ENCODE measurements around the gene NLRX1.
"Not testable (repeated sequence)": the region's sequence is repeated elsewhere in the genome, so short reads cannot be mapped to it uniquely, and the experiment has no call there.

The NLRX1 gene

GRCh38 chr11:119188887-119189286 is 20.4 kb downstream of the NLRX1 start:
- H2AK5ac ChIP-seq (ENCODE audit: low read length), result no peak overlapping the region
- no peak overlapping the region for H2BK5ac ChIP-seq (ENCODE audit: low read length)
- no peak overlapping the region for H3K27ac ChIP-seq (ENCODE audit: low read depth, low read length)
- DNase-seq, result no peak
- no peak overlapping the region for H4K8ac ChIP-seq (ENCODE audit: low read depth, low read length)
- no peaks in the 10 kb centered on the region for H3K79me1 ChIP-seq (ENCODE audit: low read length)
- no peak overlapping the region for H3K23ac ChIP-seq (ENCODE audit: low read length)
- H4K5ac ChIP-seq (ENCODE audit: low read length), result no peak overlapping the region
- H3K18ac ChIP-seq (ENCODE audit: low read length), result no peak overlapping the region
- no peaks in the 10 kb centered on the region for H3K27me3 ChIP-seq (ENCODE audit: insufficient read depth, low read length, poor library complexity)
- H2BK120ac ChIP-seq (ENCODE audit: low read depth, low read length), result no peak overlapping the region
- H3K56ac ChIP-seq (ENCODE audit: low read length), result no peak overlapping the region
- no peak overlapping the region for H2BK15ac ChIP-seq (replicated peaks; ENCODE audit: low read depth)
- WGBS (ENCODE audit: extremely low coverage, insufficient coverage, low lambda C conversion rate), result no CpG with 5 or more reads among the region's 8 CpGs
- no peak overlapping the region for H3K4me3 ChIP-seq (ENCODE audit: low read length)
- no peaks in the 10 kb centered on the region for H3K36me3 ChIP-seq (ENCODE audit: control insufficient read depth, insufficient read depth, low read length)
- H3K4ac ChIP-seq (ENCODE audit: low read depth, low read length), result no peak overlapping the region
- no peak overlapping the region for H3K4me2 ChIP-seq (ENCODE audit: low read length)
- no peaks in the 10 kb centered on the region for H3K4me1 ChIP-seq (ENCODE audit: control insufficient read depth, low read depth, low read length)
- H3K79me2 ChIP-seq (ENCODE audit: control insufficient read depth, insufficient read depth, low read length), result no peaks in the 10 kb centered on the region
- no peak overlapping the region for H3K9ac ChIP-seq (ENCODE audit: low read length)

GRCh38 chr11:119189393-119189792 is 20.9 kb downstream of the NLRX1 start:
- Histone ChIP-seq H3K4me1 (ENCODE audit: control insufficient read depth, low read depth, low read length) (no peaks in the 10 kb centered on the region), H3K18ac (ENCODE audit: low read length) (no peak overlapping the region), H3K4me3 (ENCODE audit: low read length) (no peak overlapping the region), H2AK5ac (ENCODE audit: low read length) (no peak overlapping the region), H3K79me2 (ENCODE audit: control insufficient read depth, insufficient read depth, low read length) (no peaks in the 10 kb centered on the region), H3K4ac (ENCODE audit: low read depth, low read length) (no peak overlapping the region), H3K56ac (ENCODE audit: low read length) (no peak overlapping the region), H3K79me1 (ENCODE audit: low read length) (no peaks in the 10 kb centered on the region), H4K5ac (ENCODE audit: low read length) (no peak overlapping the region), H2BK120ac (ENCODE audit: low read depth, low read length) (no peak overlapping the region), H3K36me3 (ENCODE audit: control insufficient read depth, insufficient read depth, low read length) (no peaks in the 10 kb centered on the region), H2BK5ac (ENCODE audit: low read length) (no peak overlapping the region), H3K9ac (ENCODE audit: low read length) (no peak overlapping the region), H4K8ac (ENCODE audit: low read depth, low read length) (no peak overlapping the region), H2BK15ac (replicated peaks; ENCODE audit: low read depth) (no peak overlapping the region), H3K27me3 (ENCODE audit: insufficient read depth, low read length, poor library complexity) (no peaks in the 10 kb centered on the region), H3K4me2 (ENCODE audit: low read length) (no peak overlapping the region), H3K23ac (ENCODE audit: low read length) (no peak overlapping the region), H3K27ac (ENCODE audit: low read depth, low read length) (no peak overlapping the region)
- no CpG with 5 or more reads among the region's 4 CpGs for WGBS (ENCODE audit: extremely low coverage, insufficient coverage, low lambda C conversion rate)
- DNase-seq, result no peak

- Histone ChIP-seq H2BK15ac (replicated peaks; ENCODE audit: low read depth) (no peak overlapping the region), H3K18ac (ENCODE audit: low read length) (no peak overlapping the region), H3K79me2 (ENCODE audit: control insufficient read depth, insufficient read depth, low read length) (no peaks in the 10 kb centered on the region), H3K23ac (ENCODE audit: low read length) (no peak overlapping the region), H4K8ac (ENCODE audit: low read depth, low read length) (no peak overlapping the region), H3K4me1 (ENCODE audit: control insufficient read depth, low read depth, low read length) (no peaks in the 10 kb centered on the region), H2BK120ac (ENCODE audit: low read depth, low read length) (no peak overlapping the region), H2BK5ac (ENCODE audit: low read length) (no peak overlapping the region), H3K56ac (ENCODE audit: low read length) (no peak overlapping the region), H3K79me1 (ENCODE audit: low read length) (no peaks in the 10 kb centered on the region), H3K4me2 (ENCODE audit: low read length) (no peak overlapping the region), H4K5ac (ENCODE audit: low read length) (no peak overlapping the region), H3K27ac (ENCODE audit: low read depth, low read length) (no peak overlapping the region), H3K9ac (ENCODE audit: low read length) (no peak overlapping the region), H3K4me3 (ENCODE audit: low read length) (no peak overlapping the region), H3K27me3 (ENCODE audit: insufficient read depth, low read length, poor library complexity) (no peaks in the 10 kb centered on the region), H2AK5ac (ENCODE audit: low read length) (no peak overlapping the region), H3K36me3 (ENCODE audit: control insufficient read depth, insufficient read depth, low read length) (no peaks in the 10 kb centered on the region), H3K4ac (ENCODE audit: low read depth, low read length) (no peak overlapping the region)
- DNase-seq, result no peak
- WGBS (ENCODE audit: extremely low coverage, insufficient coverage, low lambda C conversion rate), result no CpG with 5 or more reads among the region's 9 CpGs
These were observed 22.0 kb downstream of the NLRX1 start for GRCh38 chr11:119190531-119190930.

- H3K27ac ChIP-seq (ENCODE audit: low read depth, low read length); H3K9ac ChIP-seq (ENCODE audit: low read length); H2BK15ac ChIP-seq (replicated peaks; ENCODE audit: low read depth); H3K4me3 ChIP-seq (ENCODE audit: low read length); H4K5ac ChIP-seq (ENCODE audit: low read length); H3K56ac ChIP-seq (ENCODE audit: low read length); H2AK5ac ChIP-seq (ENCODE audit: low read length); H4K8ac ChIP-seq (ENCODE audit: low read depth, low read length); H3K4me1 ChIP-seq (ENCODE audit: control insufficient read depth, low read depth, low read length); H3K27me3 ChIP-seq (ENCODE audit: insufficient read depth, low read length, poor library complexity); H2BK120ac ChIP-seq (ENCODE audit: low read depth, low read length); H3K23ac ChIP-seq (ENCODE audit: low read length); H3K36me3 ChIP-seq (ENCODE audit: control insufficient read depth, insufficient read depth, low read length); H3K18ac ChIP-seq (ENCODE audit: low read length); H3K4me2 ChIP-seq (ENCODE audit: low read length); H3K79me2 ChIP-seq (ENCODE audit: control insufficient read depth, insufficient read depth, low read length); H3K79me1 ChIP-seq (ENCODE audit: low read length); DNase-seq; H3K4ac ChIP-seq (ENCODE audit: low read depth, low read length); H2BK5ac ChIP-seq (ENCODE audit: low read length): not testable (repeated sequence)
- no CpG with 5 or more reads among the region's 14 CpGs for WGBS (ENCODE audit: extremely low coverage, insufficient coverage, low lambda C conversion rate)
These were observed 22.7 kb downstream of the NLRX1 start for GRCh38 chr11:119191265-119191664.

- H2AK5ac ChIP-seq (ENCODE audit: low read length), result no peak overlapping the region
- H3K18ac ChIP-seq (ENCODE audit: low read length), result no peak overlapping the region
- H3K27ac ChIP-seq (ENCODE audit: low read depth, low read length), result no peak overlapping the region
- H4K5ac ChIP-seq (ENCODE audit: low read length), result no peak overlapping the region
- no peak overlapping the region for H3K23ac ChIP-seq (ENCODE audit: low read length)
- H2BK120ac ChIP-seq (ENCODE audit: low read depth, low read length), result no peak overlapping the region
- no peak overlapping the region for H3K56ac ChIP-seq (ENCODE audit: low read length)
- no peak for DNase-seq
- no peaks in the 10 kb centered on the region for H3K36me3 ChIP-seq (ENCODE audit: control insufficient read depth, insufficient read depth, low read length)
- no peak overlapping the region for H2BK5ac ChIP-seq (ENCODE audit: low read length)
- H3K27me3 ChIP-seq (ENCODE audit: insufficient read depth, low read length, poor library complexity), result no peaks in the 10 kb centered on the region
- no CpG with 5 or more reads among the region's 3 CpGs for WGBS (ENCODE audit: extremely low coverage, insufficient coverage, low lambda C conversion rate)
- H3K9ac ChIP-seq (ENCODE audit: low read length), result no peak overlapping the region
- H3K4me3 ChIP-seq (ENCODE audit: low read length), result no peak overlapping the region
- no peak overlapping the region for H3K4me2 ChIP-seq (ENCODE audit: low read length)
- no peak overlapping the region for H3K4ac ChIP-seq (ENCODE audit: low read depth, low read length)
- H2BK15ac ChIP-seq (replicated peaks; ENCODE audit: low read depth), result no peak overlapping the region
- H3K79me1 ChIP-seq (ENCODE audit: low read length), result no peaks in the 10 kb centered on the region
- no peaks in the 10 kb centered on the region for H3K79me2 ChIP-seq (ENCODE audit: control insufficient read depth, insufficient read depth, low read length)
- H3K4me1 ChIP-seq (ENCODE audit: control insufficient read depth, low read depth, low read length), result no peaks in the 10 kb centered on the region
- H4K8ac ChIP-seq (ENCODE audit: low read depth, low read length), result no peak overlapping the region
These were observed 23.6 kb downstream of the NLRX1 start for GRCh38 chr11:119192111-119192510.

GRCh38 chr11:119193001-119193400 is 24.5 kb downstream of the NLRX1 start:
- Histone ChIP-seq H4K5ac (ENCODE audit: low read length) (no peak overlapping the region), H3K4me1 (ENCODE audit: control insufficient read depth, low read depth, low read length) (no peaks in the 10 kb centered on the region), H3K56ac (ENCODE audit: low read length) (no peak overlapping the region), H2BK120ac (ENCODE audit: low read depth, low read length) (no peak overlapping the region), H3K4me3 (ENCODE audit: low read length) (no peak overlapping the region), H3K4me2 (ENCODE audit: low read length) (no peak overlapping the region), H2BK5ac (ENCODE audit: low read length) (no peak overlapping the region), H2BK15ac (replicated peaks; ENCODE audit: low read depth) (no peak overlapping the region), H3K4ac (ENCODE audit: low read depth, low read length) (no peak overlapping the region), H2AK5ac (ENCODE audit: low read length) (no peak overlapping the region), H3K79me1 (ENCODE audit: low read length) (no peaks in the 10 kb centered on the region), H3K23ac (ENCODE audit: low read length) (no peak overlapping the region), H3K27me3 (ENCODE audit: insufficient read depth, low read length, poor library complexity) (no peaks in the 10 kb centered on the region), H4K8ac (ENCODE audit: low read depth, low read length) (no peak overlapping the region), H3K36me3 (ENCODE audit: control insufficient read depth, insufficient read depth, low read length) (no peaks in the 10 kb centered on the region), H3K79me2 (ENCODE audit: control insufficient read depth, insufficient read depth, low read length) (no peaks in the 10 kb centered on the region), H3K27ac (ENCODE audit: low read depth, low read length) (no peak overlapping the region), H3K9ac (ENCODE audit: low read length) (no peak overlapping the region), H3K18ac (ENCODE audit: low read length) (no peak overlapping the region)
- WGBS (ENCODE audit: extremely low coverage, insufficient coverage, low lambda C conversion rate), result no CpG with 5 or more reads among the region's 5 CpGs
- DNase-seq, result no peak
